ENCODE results near the gene CALB2. TPM values are rescaled to one million over a fixed set of nuclear protein-coding genes. Genes with fewer than 3 reads are reported as not detected.

Gene CALB2
- total RNA-seq, 4 donors from 2014 or later: 2.5 TPM; not detected in 3

- intact Hi-C loops (cut with DNase I; ENCODE audit: low total_unique reads): no loop called here
- no peak for TF ChIP-seq CTCF (IDR thresholded peaks at IDR 0.05)
- no peak for TF ChIP-seq POLR2A (IDR thresholded peaks at IDR 0.05)
- no peak overlapping the region for H3K4me3 ChIP-seq
- DNase-seq: no peak
- no peaks in the 10 kb centered on the region for H3K36me3 ChIP-seq
- H3K27ac ChIP-seq: no peak overlapping the region
- no peaks in the 10 kb centered on the region for H3K4me1 ChIP-seq
- H3K9me3 ChIP-seq: no peaks in the 10 kb centered on the region
- H3K27me3 ChIP-seq: no peaks in the 10 kb centered on the region
Observed at GRCh38 chr16:71345031-71345430, 13.5 kb upstream of the CALB2 start.

- TF ChIP-seq POLR2A (IDR thresholded peaks at IDR 0.05) (no peak), CTCF (IDR thresholded peaks at IDR 0.05) (no peak)
- H3K27me3 ChIP-seq: no peaks in the 10 kb centered on the region
- no peak overlapping the region for H3K4me3 ChIP-seq
- H3K36me3 ChIP-seq: no peaks in the 10 kb centered on the region
- intact Hi-C loops (cut with DNase I; ENCODE audit: low total_unique reads): no loop called here
- H3K9me3 ChIP-seq: no peaks in the 10 kb centered on the region
- DNase-seq: no peak
- no peak overlapping the region for H3K27ac ChIP-seq
- H3K4me1 ChIP-seq: no peaks in the 10 kb centered on the region
Observed at GRCh38 chr16:71347146-71347545, 11.4 kb upstream of the CALB2 start.

- Histone ChIP-seq H3K27me3 (no peaks in the 10 kb centered on the region), H3K4me3 (no peak overlapping the region), H3K36me3 (no peaks in the 10 kb centered on the region), H3K9me3 (no peaks in the 10 kb centered on the region), H3K4me1 (no peaks in the 10 kb centered on the region), H3K27ac (no peak overlapping the region)
- intact Hi-C loops (cut with DNase I; ENCODE audit: low total_unique reads): no loop called here
- no peak for TF ChIP-seq CTCF (IDR thresholded peaks at IDR 0.05)
- TF ChIP-seq POLR2A (IDR thresholded peaks at IDR 0.05): no peak
- no peak for DNase-seq
Observed at GRCh38 chr16:71348262-71349085, 10.0 kb upstream of the CALB2 start.

- Histone ChIP-seq H3K4me1 (no peaks in the 10 kb centered on the region), H3K27me3 (no peaks in the 10 kb centered on the region), H3K4me3 (no peak overlapping the region), H3K36me3 (no peaks in the 10 kb centered on the region), H3K9me3 (no peaks in the 10 kb centered on the region), H3K27ac (no peak overlapping the region)
- DNase-seq: no peak
- intact Hi-C loops (cut with DNase I; ENCODE audit: low total_unique reads): no loop called here
- no peak for TF ChIP-seq CTCF (IDR thresholded peaks at IDR 0.05)
- no peak for TF ChIP-seq POLR2A (IDR thresholded peaks at IDR 0.05)
Observed at GRCh38 chr16:71350821-71351557, 7.5 kb upstream of the CALB2 start.

- no peaks in the 10 kb centered on the region for H3K36me3 ChIP-seq
Observed at GRCh38 chr16:71351558-71351901, 7.0 kb upstream of the CALB2 start.

More at GRCh38 chr16:71351558-71351901, 7.0 kb upstream of the CALB2 start:
- no peaks in the 10 kb centered on the region for H3K9me3 ChIP-seq
- no peaks in the 10 kb centered on the region for H3K4me1 ChIP-seq
- DNase-seq: no peak
- intact Hi-C loops (cut with DNase I; ENCODE audit: low total_unique reads): no loop called here
- H3K27ac ChIP-seq: no peak overlapping the region
- no peaks in the 10 kb centered on the region for H3K27me3 ChIP-seq
- no peak overlapping the region for H3K4me3 ChIP-seq
- no peak for TF ChIP-seq CTCF (IDR thresholded peaks at IDR 0.05)
- TF ChIP-seq POLR2A (IDR thresholded peaks at IDR 0.05): no peak

Measured in uterus (tissue), 4 donors.